Endodermal cell (in vitro differentiated cells): ENCODE measurements around the gene AGPS. TPM values are rescaled to one million over a fixed set of nuclear protein-coding genes. Genes with fewer than 3 reads are reported as not detected.
"Not testable (repeated sequence)": the region's sequence is repeated elsewhere in the genome, so short reads cannot be mapped to it uniquely, and the experiment has no call there.

ENCODE experiments used
- DNase-seq: peaks from one replicate; pipeline ENCODE4 v3.0.0-alpha.2; 2017
- H3K27ac ChIP-seq: 2 replicates; pipeline ENCODE4 v1.5.1; 2013; ENCODE audit warnings: mild to moderate bottlenecking, low read depth, low read length, moderate library complexity
- H3K27me3 ChIP-seq: 2 replicates; pipeline ENCODE4 v1.6.1; 2013; ENCODE audit warnings: mild to moderate bottlenecking, low read length, moderate library complexity; ENCODE audit not compliant: insufficient read depth, control insufficient read depth, poor library complexity, severe bottlenecking
- H3K36me3 ChIP-seq: 2 replicates; pipeline ENCODE4 v1.7.0; 2013; ENCODE audit warnings: mild to moderate bottlenecking, low read length, moderate library complexity; ENCODE audit not compliant: control insufficient read depth, insufficient read depth
- H3K4me1 ChIP-seq: one replicate; pipeline ENCODE4 v1.7.0; 2013; ENCODE audit warnings: low read length; ENCODE audit not compliant: control insufficient read depth, insufficient read depth
- H3K4me3 ChIP-seq: 2 replicates; pipeline ENCODE4 v1.5.1; 2013; ENCODE audit warnings: mild to moderate bottlenecking, low read length, moderate library complexity
- H3K9ac ChIP-seq: 2 replicates; pipeline ENCODE4 v1.6.1; 2013; ENCODE audit warnings: mild to moderate bottlenecking, low read length, moderate library complexity; ENCODE audit not compliant: poor library complexity, severe bottlenecking; ENCODE audit errors: extremely low read depth
- H3K9me3 ChIP-seq: 2 replicates; pipeline ENCODE4 v1.6.1; 2013; ENCODE audit warnings: mild to moderate bottlenecking, low read length, moderate library complexity; ENCODE audit not compliant: control insufficient read depth
- H3K27ac Mint-ChIP-seq: 2 replicates; pipeline ENCODE4 v1.8.0; 2020; ENCODE audit warnings: mixed read lengths
- H3K27me3 Mint-ChIP-seq: 2 replicates; pipeline ENCODE4 v1.8.0; 2021; ENCODE audit warnings: mild to moderate bottlenecking, mixed read lengths; ENCODE audit not compliant: insufficient read depth
- H3K36me3 Mint-ChIP-seq: 2 replicates; pipeline ENCODE4 v1.8.0; 2020; ENCODE audit warnings: low read depth, mixed read lengths
- H3K4me1 Mint-ChIP-seq: 2 replicates; pipeline ENCODE4 v1.8.0; 2020; ENCODE audit warnings: mixed read lengths
- H3K4me3 Mint-ChIP-seq: 2 replicates; pipeline ENCODE4 v1.8.0; 2020; ENCODE audit warnings: mild to moderate bottlenecking, moderate library complexity, mixed read lengths
- H3K9me3 Mint-ChIP-seq: 2 replicates; pipeline ENCODE4 v1.8.0; 2020; ENCODE audit warnings: mild to moderate bottlenecking, mixed read lengths
- WGBS, 2 experiments: methylation state at CpG; one replicate each; pipeline versions ENCODE4 v1.1.5 to v1.1.7; 2013; ENCODE audit warnings: missing lambda C conversion rate in 2 of 2, mixed read lengths in 1 of 2; ENCODE audit not compliant: insufficient coverage in 1 of 2, insufficient read length in 1 of 2; 5-methylcytosine and 5-hydroxymethylcytosine counted together
- total RNA-seq, 2 donors: library from RNA; stranded (reverse); fragmentation: NEBNext Ultra II Directional in 1 of 2; extraction: Animal tissue kit (Norgen Biotek cat#: 25700) in 1 of 2; gene quantifications; 2 replicates in 1 of 2; 3 replicates in 1 of 2; pipeline ENCODE4 v1.2.1, GENCODE V29; 2021
- TF ChIP-seq, protein P1 (sequence below): fragments of 200-600 bp; sonication (generic); conservative IDR thresholded peaks from 2 replicates; pipeline ENCODE4 v1.5.0; 2021; ENCODE audit warnings: antibody characterized with exemption, mild to moderate bottlenecking

Gene AGPS
- total RNA-seq, 2 donors from 2014 or later = 76.8 to 86.1 TPM

DNA sequence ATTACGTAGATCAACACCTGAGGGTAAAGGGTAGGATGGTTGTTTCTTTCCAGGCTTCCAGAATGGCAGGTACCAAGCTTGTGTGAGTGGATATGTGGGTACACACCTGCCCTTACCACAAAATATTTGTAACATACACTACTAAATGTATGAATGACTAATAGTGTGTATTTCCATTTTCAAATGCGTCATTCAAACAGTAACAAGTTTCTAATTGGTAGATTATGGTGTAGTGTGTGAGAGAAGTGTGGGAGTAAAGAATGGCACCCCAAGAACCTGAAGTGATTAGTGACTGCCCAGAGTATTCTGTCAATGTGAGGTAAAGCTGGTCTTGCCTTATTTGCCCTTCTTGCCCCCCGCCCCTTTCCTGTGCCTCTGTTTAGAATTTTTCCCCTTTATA lies 21.1 kb downstream of the AGPS start:
- H3K27ac ChIP-seq = no peak overlapping the region
- TF ChIP-seq, protein P1, sequence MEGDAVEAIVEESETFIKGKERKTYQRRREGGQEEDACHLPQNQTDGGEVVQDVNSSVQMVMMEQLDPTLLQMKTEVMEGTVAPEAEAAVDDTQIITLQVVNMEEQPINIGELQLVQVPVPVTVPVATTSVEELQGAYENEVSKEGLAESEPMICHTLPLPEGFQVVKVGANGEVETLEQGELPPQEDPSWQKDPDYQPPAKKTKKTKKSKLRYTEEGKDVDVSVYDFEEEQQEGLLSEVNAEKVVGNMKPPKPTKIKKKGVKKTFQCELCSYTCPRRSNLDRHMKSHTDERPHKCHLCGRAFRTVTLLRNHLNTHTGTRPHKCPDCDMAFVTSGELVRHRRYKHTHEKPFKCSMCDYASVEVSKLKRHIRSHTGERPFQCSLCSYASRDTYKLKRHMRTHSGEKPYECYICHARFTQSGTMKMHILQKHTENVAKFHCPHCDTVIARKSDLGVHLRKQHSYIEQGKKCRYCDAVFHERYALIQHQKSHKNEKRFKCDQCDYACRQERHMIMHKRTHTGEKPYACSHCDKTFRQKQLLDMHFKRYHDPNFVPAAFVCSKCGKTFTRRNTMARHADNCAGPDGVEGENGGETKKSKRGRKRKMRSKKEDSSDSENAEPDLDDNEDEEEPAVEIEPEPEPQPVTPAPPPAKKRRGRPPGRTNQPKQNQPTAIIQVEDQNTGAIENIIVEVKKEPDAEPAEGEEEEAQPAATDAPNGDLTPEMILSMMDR = no peak
- H3K36me3 ChIP-seq = peaks cover 9% of the 10 kb centered on the region
- no peaks in the 10 kb centered on the region for H3K4me1 ChIP-seq
- Mint-ChIP-seq H3K36me3 (peaks cover 11% of the 10 kb centered on the region), H3K4me3 (no peak overlapping the region), H3K9me3 (peaks cover 4% of the 10 kb centered on the region), H3K27ac (no peak overlapping the region), H3K27me3 (no peaks in the 10 kb centered on the region), H3K4me1 (peaks cover 18% of the 10 kb centered on the region)
- 62% methylated on average over 3 of the region's 3 CpGs; no CpG with 5 or more reads in 1 of the 2 experiments for WGBS, 2 experiments
- H3K4me3 ChIP-seq = no peak overlapping the region
- H3K9ac ChIP-seq = no peak overlapping the region
- H3K9me3 ChIP-seq = peaks cover 12% of the 10 kb centered on the region
- no peak for DNase-seq
- H3K27me3 ChIP-seq = no peaks in the 10 kb centered on the region

DNA sequence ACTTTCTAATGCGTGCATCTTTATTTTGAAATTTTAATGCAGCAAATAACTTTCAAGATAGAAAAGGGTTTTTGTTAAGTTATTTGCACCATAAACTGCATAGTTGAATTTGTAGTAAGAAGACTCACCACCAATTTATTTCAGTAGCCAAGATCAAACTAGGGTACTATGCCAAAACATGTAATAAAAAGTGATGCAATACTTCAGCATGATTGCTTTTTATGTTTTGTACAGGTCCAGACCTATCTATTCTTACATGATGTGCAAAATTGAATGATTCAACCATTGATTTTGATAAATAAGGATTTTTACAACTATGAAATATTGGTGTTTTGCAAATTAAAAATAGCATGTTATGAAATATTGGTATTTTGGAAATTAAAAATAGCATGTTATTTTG lies 26.7 kb downstream of the AGPS start:
- no peak for DNase-seq
- Mint-ChIP-seq H3K9me3 (peaks cover 4% of the 10 kb centered on the region), H3K4me1 (peaks cover 14% of the 10 kb centered on the region), H3K36me3 (peaks cover 21% of the 10 kb centered on the region), H3K27ac (no peak overlapping the region), H3K27me3 (no peaks in the 10 kb centered on the region), H3K4me3 (no peak overlapping the region)
- 92% methylated on average over 1 of the region's 1 CpG; no CpG with 5 or more reads in 1 of the 2 experiments for WGBS, 2 experiments
- Histone ChIP-seq H3K27me3 (no peaks in the 10 kb centered on the region), H3K4me1 (no peaks in the 10 kb centered on the region), H3K4me3 (no peak overlapping the region), H3K9me3 (peaks cover 9% of the 10 kb centered on the region), H3K9ac (no peak overlapping the region), H3K27ac (no peak overlapping the region), H3K36me3 (peaks cover 35% of the 10 kb centered on the region)
- TF ChIP-seq, protein P1 = no peak

DNA sequence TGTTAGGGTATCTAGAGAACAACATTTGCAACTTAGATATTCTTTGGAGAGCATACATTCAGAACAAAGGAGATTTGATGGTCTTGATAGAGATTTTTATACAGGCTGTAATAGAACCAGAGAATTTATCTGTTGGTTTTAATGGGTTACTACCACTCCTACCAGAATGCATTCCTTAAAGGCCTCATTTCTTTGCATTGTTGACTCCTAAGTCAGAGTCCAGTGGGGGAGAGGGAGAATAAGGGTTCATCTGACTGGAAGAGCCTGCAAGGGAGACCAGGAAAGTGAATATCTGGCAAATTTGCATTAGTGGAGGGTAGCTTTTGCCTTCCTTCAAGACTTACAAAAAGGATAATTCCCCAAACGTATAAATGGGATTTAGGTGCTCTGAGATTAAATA lies 29.7 kb downstream of the AGPS start:
- Mint-ChIP-seq H3K27me3 (no peaks in the 10 kb centered on the region), H3K4me3 (no peak overlapping the region), H3K36me3 (peaks cover 48% of the 10 kb centered on the region), H3K9me3 (peaks cover 29% of the 10 kb centered on the region), H3K27ac (no peak overlapping the region), H3K4me1 (peaks cover 8% of the 10 kb centered on the region)
- TF ChIP-seq, protein P1 = no peak
- Histone ChIP-seq H3K27me3 (no peaks in the 10 kb centered on the region), H3K27ac (no peak overlapping the region), H3K4me3 (no peak overlapping the region), H3K9ac (no peak overlapping the region), H3K36me3 (peaks cover 35% of the 10 kb centered on the region), H3K9me3 (peaks cover 14% of the 10 kb centered on the region), H3K4me1 (no peaks in the 10 kb centered on the region)
- WGBS, 2 experiments = no CpG with 5 or more reads among the region's 1 CpG
- DNase-seq = no peak

DNA sequence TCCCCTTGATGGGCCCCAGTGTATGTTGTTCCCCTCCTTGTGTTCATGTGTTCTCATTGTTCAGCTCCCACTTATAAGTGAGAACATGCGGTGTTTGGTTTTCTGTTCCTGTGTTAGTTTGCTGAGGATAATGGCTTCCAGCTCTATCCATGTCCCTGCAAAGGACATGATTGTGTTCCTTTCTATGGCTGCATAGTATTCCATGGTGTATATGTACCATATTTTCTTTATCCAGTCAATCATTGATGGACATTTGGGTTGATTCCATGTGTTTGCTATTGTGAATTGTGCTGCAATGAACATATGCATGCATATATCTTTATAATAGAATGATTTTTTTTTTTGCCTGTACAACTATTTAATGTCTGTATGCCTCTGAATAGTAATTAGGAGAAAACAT lies 31.5 kb downstream of the AGPS start:
- peaks cover 24% of the 10 kb centered on the region for H3K9me3 ChIP-seq
- H3K36me3 ChIP-seq = peaks cover 39% of the 10 kb centered on the region
- H3K4me1 ChIP-seq, H3K27ac Mint-ChIP-seq, DNase-seq, H3K9ac ChIP-seq, H3K4me1 Mint-ChIP-seq, H3K4me3 Mint-ChIP-seq, H3K27me3 ChIP-seq, H3K4me3 ChIP-seq, H3K27me3 Mint-ChIP-seq, H3K27ac ChIP-seq: not testable (repeated sequence)
- peaks cover 67% of the 10 kb centered on the region for H3K36me3 Mint-ChIP-seq
- 100% methylated on average over 1 of the region's 1 CpG; no CpG with 5 or more reads in 1 of the 2 experiments for WGBS, 2 experiments
- H3K9me3 Mint-ChIP-seq = peaks cover 37% of the 10 kb centered on the region

DNA sequence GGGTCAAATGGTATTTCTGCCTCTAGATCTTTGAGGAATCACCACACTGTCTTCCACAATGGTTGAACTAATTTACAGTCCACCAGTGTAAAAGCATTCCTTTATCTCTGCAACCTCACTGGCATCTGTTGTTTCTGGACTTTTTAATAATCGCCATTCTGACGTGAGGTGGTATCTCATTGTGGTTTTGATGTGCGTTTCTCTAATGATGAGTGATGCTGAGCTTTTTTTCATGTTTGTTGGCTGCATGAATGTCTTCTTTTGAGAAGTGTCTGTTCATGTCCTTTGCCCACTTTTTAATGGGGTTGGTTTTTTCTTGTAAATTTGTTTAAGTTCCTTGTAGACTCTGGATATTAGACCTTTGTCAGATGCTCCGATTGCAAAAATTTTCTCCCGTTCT lies 32.0 kb downstream of the AGPS start:
- not testable (repeated sequence) for H3K27me3 Mint-ChIP-seq, H3K27me3 ChIP-seq, H3K27ac Mint-ChIP-seq, H3K4me1 Mint-ChIP-seq, H3K4me1 ChIP-seq, H3K4me3 ChIP-seq, H3K4me3 Mint-ChIP-seq, H3K9ac ChIP-seq, H3K27ac ChIP-seq, DNase-seq
- WGBS, 2 experiments = 95 to 97% methylated on average over 3 to 5 of the region's 5 CpGs
- peaks cover 29% of the 10 kb centered on the region for H3K9me3 ChIP-seq
- peaks cover 44% of the 10 kb centered on the region for H3K36me3 ChIP-seq
- Mint-ChIP-seq H3K9me3 (peaks cover 40% of the 10 kb centered on the region), H3K36me3 (peaks cover 71% of the 10 kb centered on the region)
